Measurements from ENCODE around the gene GTPBP3. TPM values are rescaled to one million over a fixed set of nuclear protein-coding genes. Genes with fewer than 3 reads are reported as not detected.

Gene GTPBP3
- total RNA-seq, 1 donor from 2014 or later, result 22.0 TPM

GRCh38 chr19:17338433-17339078 is 1.2 kb downstream of the GTPBP3 start:
- intact Hi-C loops (cut with DNase I), result no loop called here
- no peak for ATAC-seq
- no peak for DNase-seq (ENCODE audit: low spot score)

- no peak for ATAC-seq
These were observed 1.9 kb downstream of the GTPBP3 start for GRCh38 chr19:17339088-17339741.

GRCh38 chr19:17340302-17340870 is 3.0 kb downstream of the GTPBP3 start:
- DNase-seq (ENCODE audit: low spot score), result no peak
- no peak for ATAC-seq
- intact Hi-C loops (cut with DNase I), result no loop called here

More at GRCh38 chr19:17339088-17339741, 1.9 kb downstream of the GTPBP3 start:
- intact Hi-C loops (cut with DNase I), result no loop called here
- DNase-seq (ENCODE audit: low spot score), result no peak

GRCh38 chr19:17340871-17341357 is 3.6 kb downstream of the GTPBP3 start:
- intact Hi-C loops (cut with DNase I), result no loop called here
- DNase-seq (ENCODE audit: low spot score) (peak; percentile 63), ATAC-seq (no peak)

GRCh38 chr19:17341386-17341785 is 4.0 kb downstream of the GTPBP3 start:
- intact Hi-C loops (cut with DNase I), result no loop called here
- DNase-seq (ENCODE audit: low spot score) (no peak), ATAC-seq (no peak)

- ATAC-seq, result no peak
- intact Hi-C loops (cut with DNase I), result no loop called here
- no peak for DNase-seq (ENCODE audit: low spot score)
These were observed 4.5 kb downstream of the GTPBP3 start for GRCh38 chr19:17341845-17342244.

GRCh38 chr19:17346109-17346671 is 8.8 kb downstream of the GTPBP3 start:
- intact Hi-C loops (cut with DNase I), result loop anchor here (5.0 kb wide), 1 partner anchor 36 kb away; no protein-coding TSS in a partner anchor
- ATAC-seq (peak; percentile 87), DNase-seq (ENCODE audit: low spot score) (peak; percentile 87)

GRCh38 chr19:17347361-17347760 is 10.0 kb downstream of the GTPBP3 start:
- intact Hi-C loops (cut with DNase I), result loop anchor here (5.0 kb wide), 1 partner anchor 35 kb away; no protein-coding TSS in a partner anchor
- ATAC-seq (peak; percentile 64), DNase-seq (ENCODE audit: low spot score) (no peak)

GRCh38 chr19:17347877-17348276 is 10.5 kb downstream of the GTPBP3 start:
- DNase-seq (ENCODE audit: low spot score) (no peak), ATAC-seq (no peak)
- intact Hi-C loops (cut with DNase I), result loop anchor here (5.0 kb wide), 1 partner anchor 34 kb away; no protein-coding TSS in a partner anchor

GRCh38 chr19:17348700-17349099 is 11.3 kb downstream of the GTPBP3 start:
- intact Hi-C loops (cut with DNase I), result loop anchor here (5.0 kb wide), 1 partner anchor 34 kb away; no protein-coding TSS in a partner anchor
- peak; percentile 74 for DNase-seq (ENCODE audit: low spot score)
- peak; percentile 76 for ATAC-seq

- no peak for DNase-seq (ENCODE audit: low spot score)
- intact Hi-C loops (cut with DNase I), result no loop called here
- ATAC-seq, result no peak
These were observed 14.6 kb downstream of the GTPBP3 start for GRCh38 chr19:17351815-17352435.

- DNase-seq (ENCODE audit: low spot score) (no peak), ATAC-seq (no peak)
These were observed 15.4 kb downstream of the GTPBP3 start for GRCh38 chr19:17352608-17353280.

GRCh38 chr19:17353386-17353785 is 16.0 kb downstream of the GTPBP3 start:
- DNase-seq (ENCODE audit: low spot score) (no peak), ATAC-seq (no peak)
- intact Hi-C loops (cut with DNase I), result no loop called here

More at GRCh38 chr19:17352608-17353280, 15.4 kb downstream of the GTPBP3 start:
- intact Hi-C loops (cut with DNase I), result no loop called here

GRCh38 chr19:17357078-17357666 is 19.8 kb downstream of the GTPBP3 start:
- ATAC-seq, result no peak
- intact Hi-C loops (cut with DNase I), result no loop called here
- DNase-seq (ENCODE audit: low spot score), result no peak

GRCh38 chr19:17357724-17358123 is 20.4 kb downstream of the GTPBP3 start:
- ATAC-seq, result no peak
- intact Hi-C loops (cut with DNase I), result no loop called here
- DNase-seq (ENCODE audit: low spot score), result no peak

GRCh38 chr19:17358395-17358794 is 21.0 kb downstream of the GTPBP3 start:
- ATAC-seq, result peak; percentile 32
- DNase-seq (ENCODE audit: low spot score), result no peak
- intact Hi-C loops (cut with DNase I), result no loop called here

GRCh38 chr19:17359905-17360800 is 22.8 kb downstream of the GTPBP3 start:
- DNase-seq (ENCODE audit: low spot score) (no peak), ATAC-seq (no peak)
- intact Hi-C loops (cut with DNase I), result no loop called here

Data from sciatic nerve (tissue), 2 donors.